Measurements from ENCODE around the gene EFCAB14. TPM values are rescaled to one million over a fixed set of nuclear protein-coding genes. Genes with fewer than 3 reads are reported as not detected.

The EFCAB14 gene
- total and polyA plus RNA-seq, 9 of the 15 experiments (the other 6 are each of a cell fraction or from before 2014, with no cell fraction given) = 7.3 to 49.0 (median 37.3) TPM

DNA sequence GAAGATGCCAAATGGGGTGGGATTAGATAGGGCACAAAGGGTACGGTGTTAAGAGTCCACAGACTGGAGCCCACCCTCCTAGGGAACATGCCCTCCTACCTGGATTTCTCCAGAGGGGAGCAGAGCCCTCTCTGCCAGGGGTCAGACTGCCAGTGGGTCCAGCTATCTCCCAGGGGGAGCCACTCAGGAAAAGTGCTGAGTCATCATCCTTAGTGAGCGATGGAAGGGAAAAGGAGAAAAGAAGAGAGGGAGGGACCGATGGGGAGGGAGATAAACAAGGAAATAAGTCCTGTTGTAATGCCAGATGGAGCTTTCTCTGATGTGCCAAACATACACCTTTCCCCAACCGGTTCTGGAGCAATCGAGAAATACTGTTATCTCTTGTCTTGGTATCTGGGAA lies 49.5 kb upstream of the EFCAB14 start (continued):
- no peak for TF ChIP-seq ZNF224 (CRISPR knock-in tag; IDR thresholded peaks at IDR 0.05)
- TF ChIP-seq, protein P1, sequence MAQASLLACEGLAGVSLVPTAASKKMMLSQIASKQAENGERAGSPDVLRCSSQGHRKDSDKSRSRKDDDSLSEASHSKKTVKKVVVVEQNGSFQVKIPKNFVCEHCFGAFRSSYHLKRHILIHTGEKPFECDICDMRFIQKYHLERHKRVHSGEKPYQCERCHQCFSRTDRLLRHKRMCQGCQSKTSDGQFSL (CRISPR knock-in tag; IDR thresholded peaks at IDR 0.05) = no peak
- TF ChIP-seq, protein P1 (tag; IDR thresholded peaks at IDR 0.05) = no peak
- TF ChIP-seq RCOR1 (IDR thresholded peaks at IDR 0.05; ENCODE audit: borderline replicate concordance in 1 of 2, low read depth in 2 of 2, low read length in 2 of 2) = no peak
- TF ChIP-seq, protein P2, sequence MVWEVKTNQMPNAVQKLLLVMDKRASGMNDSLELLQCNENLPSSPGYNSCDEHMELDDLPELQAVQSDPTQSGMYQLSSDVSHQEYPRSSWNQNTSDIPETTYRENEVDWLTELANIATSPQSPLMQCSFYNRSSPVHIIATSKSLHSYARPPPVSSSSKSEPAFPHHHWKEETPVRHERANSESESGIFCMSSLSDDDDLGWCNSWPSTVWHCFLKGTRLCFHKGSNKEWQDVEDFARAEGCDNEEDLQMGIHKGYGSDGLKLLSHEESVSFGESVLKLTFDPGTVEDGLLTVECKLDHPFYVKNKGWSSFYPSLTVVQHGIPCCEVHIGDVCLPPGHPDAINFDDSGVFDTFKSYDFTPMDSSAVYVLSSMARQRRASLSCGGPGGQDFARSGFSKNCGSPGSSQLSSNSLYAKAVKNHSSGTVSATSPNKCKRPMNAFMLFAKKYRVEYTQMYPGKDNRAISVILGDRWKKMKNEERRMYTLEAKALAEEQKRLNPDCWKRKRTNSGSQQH (CRISPR knock-in tag; IDR thresholded peaks at IDR 0.05) = no peak
- no peak for TF ChIP-seq TEAD1 (CRISPR knock-in tag; IDR thresholded peaks at IDR 0.05)
- TF ChIP-seq MIER1 (IDR thresholded peaks at IDR 0.05; ENCODE audit: low read depth) = no peak
- TF ChIP-seq C11orf30 (IDR thresholded peaks at IDR 0.05; ENCODE audit: low read depth) = peak; percentile 95
- TF ChIP-seq ZNF436 (CRISPR knock-in tag; IDR thresholded peaks at IDR 0.05) = no peak
- TF ChIP-seq ZNF586 (CRISPR knock-in tag; conservative IDR thresholded peaks at IDR 0.05) = no peak
- TF ChIP-seq CC2D1A (IDR thresholded peaks at IDR 0.05) = no peak
- no peak for TF ChIP-seq ZKSCAN3 (CRISPR knock-in tag; IDR thresholded peaks at IDR 0.05)
- no peak for TF ChIP-seq ZNF347 (CRISPR knock-in tag; IDR thresholded peaks at IDR 0.05; ENCODE audit: low read depth)
- no peak for TF ChIP-seq PHB2 (IDR thresholded peaks at IDR 0.05; ENCODE audit: low read depth)
- TF ChIP-seq JUNB (CRISPR knock-in tag; conservative IDR thresholded peaks at IDR 0.05) = no peak
- no peak for TF ChIP-seq NCOA6 (IDR thresholded peaks at IDR 0.05)
- no peak for TF ChIP-seq POLR3A (IDR thresholded peaks at IDR 0.05; ENCODE audit: borderline replicate concordance, extremely low read depth, insufficient read depth, insufficient read length)
- no peak for TF ChIP-seq SIN3B (IDR thresholded peaks at IDR 0.05; ENCODE audit: low read depth)
- TF ChIP-seq MAZ (CRISPR knock-in tag; conservative IDR thresholded peaks at IDR 0.05 in 1 of 2, IDR thresholded peaks at IDR 0.05 in 1 of 2) = no peak
- TF ChIP-seq ETV1 (tag; conservative IDR thresholded peaks at IDR 0.05; ENCODE audit: low read depth) = no peak
- no peak for TF ChIP-seq FOXK1 (CRISPR knock-in tag; IDR thresholded peaks at IDR 0.05; ENCODE audit: borderline replicate concordance)
- TF ChIP-seq, protein P3, sequence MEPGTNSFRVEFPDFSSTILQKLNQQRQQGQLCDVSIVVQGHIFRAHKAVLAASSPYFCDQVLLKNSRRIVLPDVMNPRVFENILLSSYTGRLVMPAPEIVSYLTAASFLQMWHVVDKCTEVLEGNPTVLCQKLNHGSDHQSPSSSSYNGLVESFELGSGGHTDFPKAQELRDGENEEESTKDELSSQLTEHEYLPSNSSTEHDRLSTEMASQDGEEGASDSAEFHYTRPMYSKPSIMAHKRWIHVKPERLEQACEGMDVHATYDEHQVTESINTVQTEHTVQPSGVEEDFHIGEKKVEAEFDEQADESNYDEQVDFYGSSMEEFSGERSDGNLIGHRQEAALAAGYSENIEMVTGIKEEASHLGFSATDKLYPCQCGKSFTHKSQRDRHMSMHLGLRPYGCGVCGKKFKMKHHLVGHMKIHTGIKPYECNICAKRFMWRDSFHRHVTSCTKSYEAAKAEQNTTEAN (CRISPR knock-in tag; IDR thresholded peaks at IDR 0.05) = no peak
- TF ChIP-seq POLR2H (tag; IDR thresholded peaks at IDR 0.05; ENCODE audit: low read depth) = no peak
- TF ChIP-seq ZNF785 (CRISPR knock-in tag; IDR thresholded peaks at IDR 0.05) = no peak
- no peak for TF ChIP-seq ZFP30 (CRISPR knock-in tag; IDR thresholded peaks at IDR 0.05; ENCODE audit: borderline replicate concordance)
- peak; percentile 83 for TF ChIP-seq NFE2 (IDR thresholded peaks at IDR 0.05; ENCODE audit: low read depth)
- TF ChIP-seq WHSC1 (IDR thresholded peaks at IDR 0.05; ENCODE audit: low read length) = no peak
- TF ChIP-seq BACH1 (tag; IDR thresholded peaks at IDR 0.05) = no peak; the same call in 1 of the 2 replicates
- TF ChIP-seq RBM25 (IDR thresholded peaks at IDR 0.05; ENCODE audit: low read depth, low read length, severe bottlenecking) = no peak

Data from K562 (cell line).